Heart right ventricle (tissue), 16 donors: Measurements from ENCODE around the gene RPAP2. TPM values are rescaled to one million over a fixed set of nuclear protein-coding genes. Genes with fewer than 3 reads are reported as not detected.

Experiments used
- ATAC-seq, 8 donors: fragments of 200-7000 bp; cut with Tn5 transposase; one replicate each; pipeline ENCODE4 v1.9.1; 2020; ENCODE audit warnings: mild to moderate bottlenecking in 8 of 8, moderate library complexity in 8 of 8, moderate number of reproducible peaks in 1 of 8
- DNase-seq, 2 donors: peaks; one replicate each; pipeline ENCODE4 v3.0.0-alpha.2; 2020
- H3K27ac ChIP-seq, 10 donors: fragments of 200-600 bp; sonication (generic) in 2 of 10; one replicate each; pipeline versions ENCODE4 v1.5.0 to v1.8.0; 2020 to 2022; ENCODE audit warnings: mild to moderate bottlenecking in 3 of 10
- H3K27me3 ChIP-seq, 7 donors: fragments of 200-600 bp; one replicate each; pipeline ENCODE4 v1.8.0; 2021 to 2022; ENCODE audit warnings: mild to moderate bottlenecking in 2 of 7
- H3K36me3 ChIP-seq, 9 donors: fragments of 200-600 bp; sonication (generic) in 1 of 9; one replicate each; pipeline versions ENCODE4 v1.5.0 to v1.8.0; 2020 to 2022; ENCODE audit warnings: mild to moderate bottlenecking in 2 of 9
- H3K4me1 ChIP-seq, 9 donors: fragments of 200-600 bp; sonication (generic) in 1 of 9; one replicate each; pipeline versions ENCODE4 v1.5.0 to v1.8.0; 2020 to 2022; ENCODE audit warnings: mild to moderate bottlenecking in 4 of 9
- H3K4me3 ChIP-seq, 10 donors: fragments of 200-600 bp; sonication (generic) in 2 of 10; one replicate each; pipeline versions ENCODE4 v1.5.0 to v1.8.0; 2020 to 2022; ENCODE audit warnings: mild to moderate bottlenecking in 7 of 10, moderate library complexity in 2 of 10
- H3K9me3 ChIP-seq, 11 donors: fragments of 200-600 bp in 10 of 11; sonication (generic) in 2 of 11; one replicate each; pipeline versions ENCODE4 v1.5.0 to v1.8.0; 2013 to 2022; ENCODE audit warnings: mild to moderate bottlenecking in 2 of 11, control low read depth in 1 of 11, moderate library complexity in 1 of 11
- CTCF ChIP-seq, 9 donors: fragments of 200-600 bp; sonication (generic) in 2 of 9; IDR thresholded peaks; one replicate each; pipeline versions ENCODE4 v1.5.0 to v1.8.0; 2021 to 2022; ENCODE audit warnings: antibody characterized with exemption in 9 of 9, mild to moderate bottlenecking in 5 of 9, moderate library complexity in 1 of 9
- WGBS, 2 donors: extraction: QIAGEN DNeasy Blood & Tissue Kit; methylation state at CpG; one replicate each; pipeline ENCODE4 v1.1.7; 2013; ENCODE audit warnings: inconsistent platforms in 1 of 2; 5-methylcytosine and 5-hydroxymethylcytosine counted together
- intact Hi-C, 10 donors: fragments of 100-400 bp; cut with DNase I; formaldehyde crosslinking; loops; one replicate each; pipeline versions ENCODE4 v1.11.1 to v1.14.2; 2022
- polyA plus RNA-seq, 2 donors: library from polyadenylated mRNA; stranded (reverse); fragments of 200-250 nt; gene quantifications; one replicate each; pipeline ENCODE4 v1.2.3, GENCODE V29; 2013
- total RNA-seq, 10 donors: library from RNA; stranded (reverse); fragmentation: NEBNext Ultra II Directional in 3 of 10; extraction: Animal tissue kit (Norgen Biotek cat#: 25700) in 3 of 10; gene quantifications; one replicate each; pipeline versions ENCODE4 v1.2.1 to v1.2.4, GENCODE V29; 2021 to 2023
- donor health status: Arrhythmogenic right ventricular cardiomyopathy.
- donor health status: ischemic (EF 13 %, LVEDD 7.1; RV severe dilation, severe dysfunction).
- donor health status: healthy with polysubstance abuse.
- donor health status: DM: no; HTN: yes; CAD: no.
- donor health status: DM: no; HTN: no; CAD: no.
- donor health status: ischemic (EF 25% LVEDD 6.9; RV normal size, moderate dysfunction).
- donor health status: ischemic (EF 25% LVEDD 5.7; RV mildly dilated, moderate dysfunction).
- donor health status: healthy.
- donor health status: DM: yes; HTN: yes; CAD: no.
- donor health status: Ischemic cardiomyopathy.
- donor health status: ischemic (EF 35%, LVEDD 5.7; RV mildly dilated, moderate dysfunction).
- donor health status: nonischemic (EF 11% LVEDD 7.7; RV severe dilation, severe dysfunction).
- donor health status: DM: yes; HTN: yes; CAD: no.
- donor health status: PGD.
- donor health status: ischemic (EF 29% LVEDD 5.4; RV normal size, mild dysfunction).
- donor health status: nonischemic (EF 23%, LVEDD 6.1; RV moderate dilation, normal function).

Gene RPAP2
- total and polyA plus RNA-seq, 12 donors: 7.0 to 27.5 (median 23.8) TPM

DNA sequence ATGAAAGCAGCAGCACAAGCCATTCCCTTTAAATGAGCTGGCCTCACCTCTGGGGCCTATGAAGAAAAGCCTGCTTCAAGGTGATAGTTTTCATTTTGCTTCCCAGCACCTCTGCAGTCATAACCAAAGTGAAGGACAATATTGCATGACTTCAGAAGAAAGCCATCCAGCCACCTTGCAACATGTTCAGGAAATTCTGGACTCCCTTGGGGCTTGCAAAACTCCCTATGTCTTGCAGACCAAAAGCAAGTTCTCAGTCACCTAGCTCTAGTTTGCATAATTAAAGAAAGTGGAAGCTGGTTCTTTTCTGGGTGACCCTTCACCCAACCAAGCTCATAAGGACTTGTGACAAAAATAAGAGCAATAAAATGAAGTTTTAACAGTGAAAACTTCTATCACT is 100.2 kb downstream of the RPAP2 start:
- no peak for TF ChIP-seq CTCF (IDR thresholded peaks at IDR 0.05)
- Histone ChIP-seq H3K4me3 (no peak overlapping the region), H3K4me1 (no peaks in the 10 kb centered on the region), H3K27ac (no peak overlapping the region), H3K27me3 (no peaks in the 10 kb centered on the region), H3K36me3 (no peaks in the 10 kb centered on the region), H3K9me3 (peaks cover 0 to 46% (median 22%) of the 10 kb centered on the region in 11 donors)
- DNase-seq: no peak
- no peak for ATAC-seq
- intact Hi-C loops: no loop called here

GRCh38 chr1:92404661-92405060 is 105.8 kb downstream of the RPAP2 start:
- intact Hi-C loops: no loop called here
- Histone ChIP-seq H3K27ac (no peak overlapping the region), H3K36me3 (no peaks in the 10 kb centered on the region), H3K9me3 (peaks cover 0 to 41% (median 14%) of the 10 kb centered on the region in 11 donors), H3K4me3 (no peak overlapping the region), H3K4me1 (no peaks in the 10 kb centered on the region), H3K27me3 (no peaks in the 10 kb centered on the region)
- no peak for TF ChIP-seq CTCF (IDR thresholded peaks at IDR 0.05)
- DNase-seq (no peak), ATAC-seq (no peak)
- whole genome bisulfite sequencing, 2 donors: 77 to 80% methylated on average over 1 of the region's 1 CpG

- no peak for TF ChIP-seq CTCF (IDR thresholded peaks at IDR 0.05)
- ATAC-seq (no peak), DNase-seq (no peak)
- no peak overlapping the region for H3K27ac ChIP-seq
- intact Hi-C loops: no loop called here
- H3K4me3 ChIP-seq: no peak overlapping the region
- 91 to 94% methylated on average over 1 of the region's 1 CpG for WGBS, 2 donors
- H3K9me3 ChIP-seq: peaks cover 0 to 10% (median 0%) of the 10 kb centered on the region in 11 donors
- H3K4me1 ChIP-seq: no peaks in the 10 kb centered on the region
- H3K36me3 ChIP-seq: no peaks in the 10 kb centered on the region
- no peaks in the 10 kb centered on the region for H3K27me3 ChIP-seq
These were observed 110.0 kb downstream of the RPAP2 start for GRCh38 chr1:92408825-92409224.

DNA sequence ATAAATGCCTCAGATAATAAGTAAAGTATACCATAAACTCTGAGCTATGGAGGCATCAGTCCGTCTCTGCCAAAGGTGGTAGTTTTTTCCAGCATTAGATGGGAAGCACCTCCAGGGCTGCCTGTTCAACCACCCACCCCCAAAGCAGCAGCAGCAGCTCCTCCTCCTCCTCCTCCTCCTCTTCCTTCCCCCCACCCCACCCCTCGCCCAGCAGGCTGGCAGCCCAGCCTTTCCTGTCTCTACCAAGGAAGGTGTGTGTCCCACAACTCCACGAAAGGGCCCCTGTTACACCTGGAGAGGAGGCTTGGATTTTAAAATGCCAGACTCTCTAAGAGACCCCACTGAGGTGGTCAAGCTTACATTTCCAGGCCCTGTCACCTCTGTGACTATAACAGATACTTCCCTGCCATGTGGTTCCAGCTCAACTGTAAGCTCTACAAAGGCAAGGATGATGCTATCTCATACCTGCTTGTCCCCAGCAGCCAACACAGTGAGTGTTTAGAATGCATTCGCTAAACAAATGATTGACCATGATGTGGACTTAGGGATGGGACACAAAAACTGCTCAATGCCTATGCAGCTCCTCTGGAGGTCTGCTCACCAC is 111.2 kb downstream of the RPAP2 start:
- ATAC-seq (no peak), DNase-seq (no peak)
- Histone ChIP-seq H3K36me3 (no peaks in the 10 kb centered on the region), H3K4me1 (no peaks in the 10 kb centered on the region), H3K27me3 (no peaks in the 10 kb centered on the region), H3K9me3 (no peaks in the 10 kb centered on the region), H3K27ac (no peak overlapping the region), H3K4me3 (no peak overlapping the region)
- intact Hi-C loops: no loop called here
- 56 to 74% methylated on average over 4 of the region's 4 CpGs for WGBS, 2 donors
- no peak for TF ChIP-seq CTCF (IDR thresholded peaks at IDR 0.05)
